GM21390 (cell line): ENCODE data around the gene AIF1L.

Experiments
- ATAC-seq: cut with Tn5 transposase; IDR thresholded peaks from one replicate; pipeline ENCODE4 v1.9.1; 2021; ENCODE audit not compliant: unreplicated experiment

Gene AIF1L

DNA sequence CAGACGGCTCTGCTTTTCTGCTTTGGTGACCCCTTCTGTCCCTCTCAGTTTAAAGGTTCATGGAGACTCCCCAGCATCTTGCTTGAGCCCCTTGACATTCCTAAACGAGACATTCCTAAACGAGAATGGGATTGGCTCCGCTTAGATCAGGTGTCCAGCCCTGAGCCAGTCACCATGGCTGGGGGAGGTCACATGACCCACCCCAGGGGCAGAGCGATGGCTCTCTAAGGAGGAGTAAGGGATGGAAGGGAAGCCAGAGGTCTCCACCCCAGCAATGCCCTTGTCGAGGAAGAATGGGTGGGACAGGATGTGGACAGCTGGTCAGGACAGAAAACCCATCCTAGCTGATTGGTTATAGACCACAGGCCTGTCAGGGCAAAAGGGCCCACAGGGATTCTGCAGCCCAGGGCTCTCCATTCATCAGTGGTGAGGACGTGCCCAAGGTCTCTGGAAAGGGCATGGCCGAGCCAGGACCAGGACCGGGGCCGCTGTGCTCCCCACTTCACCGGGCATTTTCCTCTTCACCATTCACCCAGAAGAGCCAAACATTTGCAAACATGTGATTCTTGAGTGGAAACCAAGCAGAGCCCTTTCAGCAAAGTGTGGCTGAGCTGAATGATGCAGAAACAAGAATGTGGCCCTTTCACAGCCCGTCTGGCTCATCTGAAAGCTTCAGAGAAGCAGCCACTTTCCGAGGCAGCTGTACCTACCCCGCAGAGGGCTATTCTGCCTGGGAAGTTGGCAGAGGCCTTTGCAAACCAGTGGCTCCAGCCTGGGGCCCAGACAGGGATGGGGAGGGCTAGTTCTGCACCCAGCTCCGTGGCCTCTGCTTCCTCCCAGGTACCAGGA is 19.8 kb upstream of the AIF1L start:
- ATAC-seq, result no peak

DNA sequence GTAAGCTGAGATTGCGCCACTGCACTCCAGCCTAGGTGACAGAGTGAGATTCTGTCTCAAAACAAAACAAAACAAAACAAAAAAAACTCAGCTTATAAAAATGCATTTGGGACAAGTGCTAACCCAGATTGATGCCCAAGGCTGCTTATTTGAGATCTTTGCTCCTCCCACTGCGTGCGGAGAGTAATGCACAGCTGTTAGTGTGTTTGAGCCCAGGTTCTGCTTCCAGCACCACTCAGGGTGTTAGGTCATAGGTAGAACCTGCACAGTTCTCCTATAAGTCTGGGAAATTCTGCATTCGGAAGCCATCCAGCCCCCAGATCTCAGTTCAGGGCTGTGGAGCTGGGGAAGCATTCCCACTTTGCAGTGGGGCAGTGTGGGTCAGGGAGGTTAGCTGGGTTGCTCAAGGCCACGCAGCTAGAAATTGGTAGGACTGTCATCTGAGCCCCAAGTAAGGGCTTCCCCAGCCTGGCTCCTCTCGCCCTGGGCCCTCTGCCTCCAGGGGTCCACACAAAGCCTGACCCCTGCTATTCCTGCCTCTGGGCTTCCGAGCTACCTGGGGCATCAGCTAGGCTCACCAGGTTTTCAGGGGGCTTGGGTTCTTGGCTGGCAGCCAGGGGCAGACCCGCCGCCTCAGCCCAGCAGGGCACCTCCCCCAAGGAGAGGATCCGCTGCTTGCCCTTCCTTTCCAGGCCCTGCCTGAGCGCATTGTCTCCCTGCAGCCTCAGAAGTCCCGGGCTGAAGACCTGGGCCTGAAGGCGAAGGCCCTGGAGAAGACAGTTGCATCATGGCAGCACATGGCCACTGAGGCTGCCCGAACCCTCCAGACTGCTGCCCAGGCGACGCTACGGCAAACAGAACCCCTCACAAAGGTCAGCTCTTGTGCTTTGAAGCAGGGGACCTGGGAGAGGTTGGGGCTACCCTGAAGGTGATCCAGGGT is 17.6 kb upstream of the AIF1L start:
- ATAC-seq, result no peak

GRCh38 chr9:131080589-131080988 is 15.7 kb upstream of the AIF1L start:
- ATAC-seq, result no peak

DNA sequence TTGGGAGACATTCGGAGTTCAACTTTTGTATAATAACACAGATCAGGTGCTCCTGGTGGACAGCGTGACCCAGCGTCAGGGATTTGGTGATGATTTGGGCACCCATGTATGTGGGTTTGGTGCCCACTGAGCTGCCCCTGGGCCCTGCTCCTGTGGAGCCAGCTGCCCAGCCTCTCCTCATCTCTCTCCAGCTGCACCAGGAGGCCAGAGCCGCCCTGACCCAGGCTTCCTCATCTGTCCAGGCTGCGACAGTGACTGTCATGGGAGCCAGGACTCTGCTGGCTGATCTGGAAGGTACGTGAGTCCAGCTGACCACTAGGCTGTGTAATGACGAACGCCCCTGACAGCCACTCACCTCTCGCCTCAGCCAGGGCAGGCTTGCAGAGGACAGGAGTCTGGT is 14.5 kb upstream of the AIF1L start:
- ATAC-seq, result no peak

DNA sequence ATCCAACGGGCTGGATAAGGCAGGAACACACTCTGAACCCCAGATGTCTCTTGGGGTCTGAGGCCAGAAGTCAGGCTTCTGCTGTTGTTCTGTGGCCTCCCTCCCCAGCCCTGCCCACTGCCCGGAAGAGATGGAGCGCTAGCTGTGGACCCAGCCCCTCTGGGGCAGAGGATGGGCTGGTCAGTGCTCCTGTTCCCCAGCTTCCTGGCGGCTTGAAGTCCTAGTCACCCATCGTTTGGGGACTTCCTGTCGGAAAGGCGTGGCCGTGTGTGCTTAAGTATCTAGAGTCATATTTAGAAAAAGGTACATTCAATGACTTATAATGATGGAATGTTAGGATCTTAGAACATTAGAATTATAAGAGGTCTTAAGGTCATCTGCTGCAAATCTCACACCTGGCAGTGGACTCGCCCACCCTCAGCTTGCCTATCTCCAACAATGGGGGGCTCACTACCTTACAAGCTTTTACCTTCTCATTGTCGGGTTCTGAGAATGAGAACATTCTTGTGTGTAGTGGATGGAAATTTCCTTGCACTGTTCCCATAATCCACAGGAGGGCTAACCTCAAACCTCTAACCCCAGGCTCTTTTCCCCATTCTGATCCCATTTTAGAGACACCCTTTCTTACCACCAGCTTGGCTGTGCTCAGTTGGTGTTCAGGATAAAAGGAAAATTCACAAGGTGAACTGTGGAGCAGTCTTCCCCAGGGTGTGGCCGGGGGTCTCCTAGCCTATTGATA is 13.4 kb upstream of the AIF1L start:
- ATAC-seq, result no peak

DNA sequence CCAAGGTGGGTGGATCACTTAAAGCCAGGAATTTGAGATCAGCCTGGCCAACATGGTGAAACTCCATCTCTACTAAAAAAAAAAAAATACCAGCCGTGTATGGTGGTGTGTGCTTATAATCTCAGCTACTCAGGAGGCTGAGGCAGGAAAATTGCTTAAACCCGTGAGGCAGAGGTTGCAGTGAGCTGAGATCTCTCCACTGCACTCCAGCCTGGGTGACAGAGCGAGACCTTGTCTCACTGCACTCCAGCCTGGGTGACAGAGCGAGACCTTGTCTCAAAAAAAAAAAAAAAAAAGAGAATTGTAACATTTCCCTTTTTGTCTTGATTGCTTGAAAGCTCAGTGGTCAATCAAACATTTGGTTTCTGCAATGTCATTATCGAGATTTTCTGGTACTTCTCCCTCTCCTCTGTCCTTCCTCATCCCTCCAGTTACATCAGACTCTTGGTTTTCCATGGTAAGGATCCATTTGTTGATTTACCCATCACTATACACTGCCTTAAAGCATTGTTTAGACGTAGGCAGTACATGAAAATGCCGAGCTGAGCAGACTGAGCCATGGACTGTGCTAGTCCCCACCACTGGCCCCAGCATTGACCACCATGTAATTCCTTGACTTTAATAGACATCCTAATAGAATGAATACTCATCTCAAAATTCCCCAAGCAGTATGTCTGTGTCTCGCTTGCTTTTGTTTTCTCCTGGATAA is 11.5 kb upstream of the AIF1L start:
- no peak for ATAC-seq

GRCh38 chr9:131085370-131086122 is 10.8 kb upstream of the AIF1L start:
- ATAC-seq, result no peak

DNA sequence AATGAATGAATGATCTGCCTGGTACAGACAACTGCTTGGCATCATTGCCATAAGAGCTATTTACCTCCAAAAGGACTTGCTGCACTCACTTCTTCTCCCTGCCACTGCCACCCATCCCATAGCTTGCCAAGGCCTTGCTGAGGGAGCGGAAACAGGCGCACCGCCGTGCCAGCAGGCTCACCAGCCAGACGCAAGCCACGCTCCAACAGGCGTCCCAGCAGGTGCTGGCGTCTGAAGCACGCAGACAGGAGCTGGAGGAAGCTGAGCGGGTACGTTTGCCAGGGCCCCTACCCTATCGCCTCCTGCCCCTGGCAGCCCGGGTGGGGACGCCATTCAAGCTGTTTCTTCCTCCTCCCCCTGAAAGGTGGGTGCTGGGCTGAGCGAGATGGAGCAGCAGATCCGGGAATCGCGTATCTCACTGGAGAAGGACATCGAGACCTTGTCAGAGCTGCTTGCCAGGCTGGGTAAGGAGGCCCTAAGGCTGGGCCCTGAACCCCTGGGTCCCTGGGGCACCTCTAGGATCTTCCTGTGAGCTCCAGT is 8.9 kb upstream of the AIF1L start:
- no peak for ATAC-seq

DNA sequence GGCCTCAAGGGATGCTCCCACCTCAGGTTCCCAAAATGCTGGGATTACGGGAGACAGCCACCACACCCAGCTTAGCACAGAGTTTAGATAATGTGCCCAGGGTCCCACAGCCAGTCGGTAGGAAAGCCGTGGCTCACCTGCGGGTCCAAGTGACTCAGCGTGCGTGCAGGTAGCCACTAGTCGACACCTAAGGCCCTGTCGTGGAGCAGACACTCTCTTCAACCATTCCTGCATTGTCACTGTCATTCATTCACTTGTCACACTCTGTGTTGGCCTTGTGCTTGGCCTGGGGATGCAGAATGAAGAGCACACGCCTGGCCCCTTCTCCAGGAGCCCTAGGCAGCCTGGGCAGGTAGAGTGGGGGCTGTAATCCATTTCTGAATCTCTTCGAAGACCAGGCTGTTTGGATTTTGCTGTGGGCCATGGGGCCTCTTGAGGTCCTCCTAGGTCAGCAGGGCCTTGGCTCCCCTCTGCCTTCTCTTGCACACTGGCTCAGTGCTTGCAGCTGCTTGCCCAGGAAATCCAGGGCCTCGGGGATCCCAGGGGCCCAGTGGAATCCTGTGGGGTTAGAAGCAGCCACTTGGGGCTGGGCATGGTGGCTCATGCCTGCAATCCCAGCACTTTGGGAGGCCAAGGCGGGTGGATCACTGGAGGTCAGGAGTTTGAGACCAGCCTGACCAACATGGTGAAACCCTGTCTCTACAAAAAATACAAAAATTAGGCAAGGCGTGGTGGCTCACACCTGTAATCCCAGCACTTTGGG is 6.1 kb upstream of the AIF1L start:
- no peak for ATAC-seq

- ATAC-seq, result no peak
Measured at GRCh38 chr9:131091352-131091992, 4.9 kb upstream of the AIF1L start.

GRCh38 chr9:131092030-131092429 is 4.3 kb upstream of the AIF1L start:
- no peak for ATAC-seq

GRCh38 chr9:131092548-131093440 is 3.5 kb upstream of the AIF1L start:
- ATAC-seq, result no peak

DNA sequence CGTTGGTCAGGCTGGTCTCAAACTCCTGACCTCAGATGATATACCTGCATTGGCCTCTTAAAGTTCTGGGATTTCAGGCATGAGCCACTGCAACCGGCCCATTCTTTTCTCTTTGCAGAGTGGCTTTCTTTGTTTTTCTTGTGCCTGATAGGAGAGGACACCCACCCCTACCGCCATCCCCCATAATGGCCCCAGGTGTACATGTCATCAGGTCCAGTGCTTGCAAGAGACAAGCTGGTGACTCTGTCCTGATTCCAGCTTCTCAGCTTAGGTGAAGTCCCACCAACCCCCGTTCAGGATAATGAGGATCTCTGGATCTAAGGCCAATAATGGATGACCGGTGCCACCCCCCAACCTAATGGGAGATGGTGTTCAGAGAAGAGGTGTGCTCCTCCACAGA is 2.3 kb upstream of the AIF1L start:
- ATAC-seq, result no peak

- no peak for ATAC-seq
Measured at GRCh38 chr9:131094622-131095021, 1.7 kb upstream of the AIF1L start.

DNA sequence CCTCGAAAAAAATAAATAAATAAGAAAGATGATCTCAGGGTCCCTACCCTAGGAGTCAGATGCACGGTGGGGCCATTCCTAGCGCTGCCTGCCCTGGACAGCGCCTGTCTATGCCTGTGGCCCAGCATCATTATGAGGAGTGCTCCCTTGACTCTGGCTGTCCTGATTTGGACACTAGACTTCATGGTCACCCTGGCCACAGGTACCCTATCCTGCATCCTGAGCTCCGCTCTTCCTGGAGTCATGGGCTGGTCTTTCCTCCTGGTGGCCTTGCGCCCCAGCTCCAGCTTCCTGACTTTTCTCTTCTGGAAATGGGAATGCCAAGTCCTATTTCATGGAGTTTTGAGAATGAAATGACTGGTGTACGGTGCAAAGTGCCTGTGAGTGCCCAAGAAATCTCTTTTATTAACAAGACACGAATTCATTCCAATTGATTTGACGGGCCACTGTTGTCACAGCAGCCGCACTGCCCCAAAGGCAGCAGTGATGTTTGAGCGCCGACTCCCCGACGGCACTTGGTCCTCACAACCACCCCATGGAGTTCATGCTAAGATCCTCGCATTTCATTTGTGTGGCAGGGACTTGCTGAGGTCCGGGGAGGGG is 564 bp upstream of the AIF1L start:
- no peak for ATAC-seq

DNA sequence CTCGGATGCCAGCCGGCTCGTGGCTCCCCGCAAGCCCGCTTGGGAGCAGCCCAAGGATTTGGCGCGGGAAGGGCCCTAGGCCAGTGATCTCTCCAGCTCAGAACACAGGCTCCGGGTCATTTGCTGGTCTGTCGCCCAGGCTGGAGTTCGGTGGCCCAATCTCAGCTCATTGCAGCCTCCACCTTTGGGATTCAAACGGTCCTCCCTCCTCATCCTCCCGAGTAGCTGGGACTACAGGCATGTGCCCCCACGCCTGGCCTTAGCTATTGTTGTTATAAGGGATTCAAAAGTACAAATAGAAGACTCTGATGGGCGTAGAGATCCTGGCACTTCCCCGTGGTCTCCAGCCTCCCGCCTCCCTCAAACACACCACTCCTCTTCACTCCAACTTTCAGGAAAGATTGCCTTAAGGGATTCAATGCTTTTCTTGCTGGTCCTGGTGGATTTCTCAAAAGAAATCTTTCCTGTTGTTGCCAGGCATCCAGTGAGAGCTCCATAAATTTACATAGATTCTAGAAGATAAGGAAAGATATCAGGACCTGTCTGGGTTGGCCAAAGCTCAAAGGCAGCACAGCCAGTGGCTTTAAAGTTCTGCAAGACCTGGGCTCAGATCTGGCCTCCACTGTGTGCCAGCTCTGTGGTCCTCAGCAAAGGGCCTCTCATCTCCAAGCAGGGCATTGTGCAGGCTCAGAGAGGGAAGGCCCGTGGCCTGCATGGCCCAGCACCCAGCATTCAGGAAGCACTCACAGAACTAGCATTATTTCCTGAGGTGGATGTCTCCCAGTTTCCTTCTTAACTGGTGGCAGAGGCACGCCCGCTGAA is 1.0 kb downstream of the AIF1L start:
- ATAC-seq, result no peak
